Measurements from ENCODE around the gene INHBC.

DNA sequence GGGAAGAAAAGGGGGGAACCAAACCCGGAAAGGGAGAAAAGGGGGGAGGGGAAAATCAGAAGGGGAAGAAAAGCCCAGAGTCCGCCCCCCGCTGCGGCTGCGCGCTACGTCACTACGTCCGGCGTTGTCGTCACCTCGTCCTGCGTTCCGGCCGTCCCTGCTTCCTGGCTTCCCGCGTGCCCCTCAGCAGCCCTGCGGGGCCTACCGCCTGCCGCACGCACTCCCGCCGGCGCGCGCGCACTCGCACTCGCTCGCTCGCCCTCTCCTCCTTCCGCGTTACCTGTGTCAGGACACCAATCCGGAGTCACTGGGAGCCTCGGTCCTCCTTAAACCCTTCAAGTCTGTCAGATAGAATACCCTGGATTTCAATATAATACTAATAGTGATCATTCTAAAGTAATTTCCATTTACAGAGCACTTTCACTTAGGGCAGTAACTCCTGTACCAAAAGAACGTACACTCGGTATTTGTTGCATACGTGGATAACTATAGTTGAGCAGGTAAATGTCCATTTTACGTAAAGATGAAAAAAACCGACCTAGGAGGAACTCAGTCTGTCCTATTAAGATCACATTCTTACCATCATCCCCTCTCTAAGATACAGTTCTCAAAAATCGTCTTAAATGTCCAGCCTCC is 3.5 kb upstream of the INHBC start, which contains the start of gene R3HDM2:
- TF ChIP-seq, protein P1, sequence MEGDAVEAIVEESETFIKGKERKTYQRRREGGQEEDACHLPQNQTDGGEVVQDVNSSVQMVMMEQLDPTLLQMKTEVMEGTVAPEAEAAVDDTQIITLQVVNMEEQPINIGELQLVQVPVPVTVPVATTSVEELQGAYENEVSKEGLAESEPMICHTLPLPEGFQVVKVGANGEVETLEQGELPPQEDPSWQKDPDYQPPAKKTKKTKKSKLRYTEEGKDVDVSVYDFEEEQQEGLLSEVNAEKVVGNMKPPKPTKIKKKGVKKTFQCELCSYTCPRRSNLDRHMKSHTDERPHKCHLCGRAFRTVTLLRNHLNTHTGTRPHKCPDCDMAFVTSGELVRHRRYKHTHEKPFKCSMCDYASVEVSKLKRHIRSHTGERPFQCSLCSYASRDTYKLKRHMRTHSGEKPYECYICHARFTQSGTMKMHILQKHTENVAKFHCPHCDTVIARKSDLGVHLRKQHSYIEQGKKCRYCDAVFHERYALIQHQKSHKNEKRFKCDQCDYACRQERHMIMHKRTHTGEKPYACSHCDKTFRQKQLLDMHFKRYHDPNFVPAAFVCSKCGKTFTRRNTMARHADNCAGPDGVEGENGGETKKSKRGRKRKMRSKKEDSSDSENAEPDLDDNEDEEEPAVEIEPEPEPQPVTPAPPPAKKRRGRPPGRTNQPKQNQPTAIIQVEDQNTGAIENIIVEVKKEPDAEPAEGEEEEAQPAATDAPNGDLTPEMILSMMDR (conservative IDR thresholded peaks at IDR 0.05; ENCODE audit: low read length): no peak
- TF ChIP-seq EZH2phosphoT487 (IDR thresholded peaks at IDR 0.05; ENCODE audit: borderline replicate concordance, low read depth, low read length): no peak

Measured in OCI-LY7 (cell line).